OCI-LY3 (cell line): ENCODE results near the gene KPNA4.

Experiments
- EZH2phosphoT487 ChIP-seq: fragments of 200-600 bp; shearing (Covaris generic); IDR thresholded peaks from 2 replicates; pipeline ENCODE4 v1.6.1; 2018; ENCODE audit warnings: antibody characterized with exemption, mixed run types, low read depth
- TF ChIP-seq, protein P1 (sequence below): fragments of 200-600, 300-600 bp; sonication (generic); IDR thresholded peaks from 2 replicates; pipeline ENCODE4 v1.5.1; 2014; ENCODE audit warnings: antibody characterized with exemption, low read length, low read depth

GRCh38 chr3:160486459-160486869 is 78.9 kb downstream of the KPNA4 start:
- TF ChIP-seq, protein P1, sequence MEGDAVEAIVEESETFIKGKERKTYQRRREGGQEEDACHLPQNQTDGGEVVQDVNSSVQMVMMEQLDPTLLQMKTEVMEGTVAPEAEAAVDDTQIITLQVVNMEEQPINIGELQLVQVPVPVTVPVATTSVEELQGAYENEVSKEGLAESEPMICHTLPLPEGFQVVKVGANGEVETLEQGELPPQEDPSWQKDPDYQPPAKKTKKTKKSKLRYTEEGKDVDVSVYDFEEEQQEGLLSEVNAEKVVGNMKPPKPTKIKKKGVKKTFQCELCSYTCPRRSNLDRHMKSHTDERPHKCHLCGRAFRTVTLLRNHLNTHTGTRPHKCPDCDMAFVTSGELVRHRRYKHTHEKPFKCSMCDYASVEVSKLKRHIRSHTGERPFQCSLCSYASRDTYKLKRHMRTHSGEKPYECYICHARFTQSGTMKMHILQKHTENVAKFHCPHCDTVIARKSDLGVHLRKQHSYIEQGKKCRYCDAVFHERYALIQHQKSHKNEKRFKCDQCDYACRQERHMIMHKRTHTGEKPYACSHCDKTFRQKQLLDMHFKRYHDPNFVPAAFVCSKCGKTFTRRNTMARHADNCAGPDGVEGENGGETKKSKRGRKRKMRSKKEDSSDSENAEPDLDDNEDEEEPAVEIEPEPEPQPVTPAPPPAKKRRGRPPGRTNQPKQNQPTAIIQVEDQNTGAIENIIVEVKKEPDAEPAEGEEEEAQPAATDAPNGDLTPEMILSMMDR = peak; percentile 68
- TF ChIP-seq EZH2phosphoT487 = no peak
